ENCODE measurements around the gene S100A8.

GRCh38 chr1:153430166-153430553 is 39.3 kb upstream of the S100A8 start:
- TF ChIP-seq CTCF (IDR thresholded peaks at IDR 0.05): no peak
- no peak for TF ChIP-seq SIN3A (IDR thresholded peaks at IDR 0.05; ENCODE audit: borderline replicate concordance, insufficient read depth, low read depth, low read length)
